K562 (cell line): Measurements from ENCODE around the gene GPR32. TPM values are rescaled to one million over a fixed set of nuclear protein-coding genes. Genes with fewer than 3 reads are reported as not detected.

ENCODE experiments used
- ATAC-seq: fragments of 200-7000 bp; cut with Tn5 transposase; 3 replicates; pipeline ENCODE4 v1.9.1; 2020; ENCODE audit warnings: moderate library complexity
- BruUV-seq: library from RNA; stranded (reverse); fragments of 400-500 nt; replicated peaks from 2 replicates; lab custom pipeline; 2021; lab: Mats Ljungman, UMichigan
- CTCF ChIA-PET: fragments of 300-600 bp; formaldehyde crosslinking; extraction: SDS; loops from one replicate; lab custom pipeline; 2021; ENCODE audit warnings: low intra/inter-chr PET ratio; lab: Yijun Ruan, JAX
- POLR2A ChIA-PET: fragments of 300-600, 350-650 bp; sonication (Branson Sonifier 250); formaldehyde crosslinking; extraction: SDS; loops from one replicate; lab custom pipeline; 2021; ENCODE audit warnings: antibody characterized with exemption, inconsistent platforms; lab: Yijun Ruan, JAX
- DNase-seq, 4 experiments: peaks; one replicate each; pipeline versions ENCODE4 v3.0.0 to v3.0.0-alpha.2; 2011 to 2018; ENCODE audit warnings: low spot score in 3 of 4, mixed read lengths in 3 of 4; ENCODE audit errors: extremely low read depth in 1 of 4
- FAIRE-seq: peaks from 2 replicates; lab custom pipeline; 2011; peaks lifted over from hg19 to GRCh38; lab: Jason Lieb, UNC
- H2AFZ ChIP-seq: 2 replicates; pipeline ENCODE4 v1.6.0; 2011; ENCODE audit warnings: low read depth, low read length, control low read depth, inconsistent platforms
- H3K27ac ChIP-seq: fragments of 200-600 bp; 3 replicates; pipeline ENCODE4 v1.8.0; 2011; ENCODE audit warnings: low read depth, mild to moderate bottlenecking, control low read depth, inconsistent platforms, low read length, moderate library complexity, mixed read lengths; ENCODE audit errors: extremely low read depth
- H3K27me3 ChIP-seq, 2 experiments: fragments of 300-600 bp in 1 of 2; 2 replicates in 1 of 2; 3 replicates in 1 of 2; pipeline versions ENCODE4 v1.6.0 to v1.8.0; 2011; ENCODE audit warnings: inconsistent platforms in 2 of 2, low read length in 2 of 2, mild to moderate bottlenecking in 1 of 2, mixed read lengths in 1 of 2, moderate library complexity in 1 of 2; ENCODE audit not compliant: control insufficient read depth in 2 of 2, insufficient read depth in 2 of 2
- H3K36me3 ChIP-seq: fragments of 300-600 bp; 3 replicates; pipeline ENCODE4 v1.8.0; 2011; ENCODE audit warnings: mild to moderate bottlenecking, low read length, inconsistent platforms; ENCODE audit not compliant: control insufficient read depth, insufficient read depth
- H3K4me1 ChIP-seq, 2 experiments: fragments of 200-600 bp in 1 of 2; replicated peaks in 1 of 2; 2 replicates in 1 of 2; 3 replicates in 1 of 2; pipeline versions ENCODE4 v1.5.1 to v1.8.0; 2011; ENCODE audit warnings: inconsistent platforms in 2 of 2, low read length in 2 of 2, mild to moderate bottlenecking in 1 of 2, mixed read lengths in 1 of 2, moderate library complexity in 1 of 2; ENCODE audit not compliant: control insufficient read depth in 2 of 2, insufficient read depth in 2 of 2
- H3K4me2 ChIP-seq: 2 replicates; pipeline ENCODE4 v1.6.1; 2011; ENCODE audit warnings: low read length, control low read depth, inconsistent platforms, mixed read lengths; ENCODE audit not compliant: insufficient read depth
- H3K4me3 ChIP-seq: fragments of 200-600 bp; sonication (generic), shearing (Covaris generic); 2 replicates; pipeline ENCODE4 v1.5.1; 2016; ENCODE audit warnings: control low read depth, inconsistent platforms
- H3K79me2 ChIP-seq: fragments of 200-600 bp; 3 replicates; pipeline ENCODE4 v1.8.0; 2011; ENCODE audit warnings: low read length, inconsistent platforms; ENCODE audit not compliant: control insufficient read depth, insufficient read depth
- H3K9ac ChIP-seq, 2 experiments: 2 replicates each; pipeline versions ENCODE4 v1.6.0 to v1.6.1; 2011; ENCODE audit warnings: low read depth in 2 of 2, low read length in 2 of 2, control low read depth in 1 of 2, inconsistent platforms in 1 of 2, mild to moderate bottlenecking in 1 of 2, mixed read lengths in 1 of 2; ENCODE audit not compliant: insufficient read depth in 1 of 2
- H3K9me1 ChIP-seq: one replicate; pipeline ENCODE4 v1.6.0; 2011; ENCODE audit warnings: inconsistent platforms, mild to moderate bottlenecking, low read length, moderate library complexity; ENCODE audit not compliant: control insufficient read depth, insufficient read depth
- H3K9me3 ChIP-seq: replicated peaks from 2 replicates; pipeline ENCODE4 v1.5.1; 2011; ENCODE audit warnings: low read depth, low read length, inconsistent platforms; ENCODE audit not compliant: control insufficient read depth, insufficient read depth
- H4K20me1 ChIP-seq: replicated peaks from 2 replicates; pipeline ENCODE4 v1.6.1; 2011; ENCODE audit warnings: low read length, inconsistent platforms, mixed read lengths; ENCODE audit not compliant: control insufficient read depth, insufficient read depth
- BHLHE40 ChIP-seq: IDR thresholded peaks from 2 replicates; pipeline ENCODE4 v1.6.1; 2011; ENCODE audit warnings: low read length, improper control_type of control experiment
- CBFA2T3 ChIP-seq: fragments of 450-650 bp; IDR thresholded peaks from 2 replicates; pipeline ENCODE4 v1.6.1; 2017
- FIP1L1 ChIP-seq: fragments of 200-400 bp; formaldehyde crosslinking; IDR thresholded peaks from 2 replicates; pipeline ENCODE4 v1.6.1; 2018; ENCODE audit warnings: mild to moderate bottlenecking, low read depth, low read length; ENCODE audit not compliant: poor library complexity, severe bottlenecking
- KAT8 ChIP-seq: fragments of 450-650 bp; IDR thresholded peaks from 2 replicates; pipeline ENCODE4 v1.6.1; 2016; ENCODE audit warnings: low read depth, mild to moderate bottlenecking
- POU5F1 ChIP-seq: fragments of 150-350 bp; IDR thresholded peaks from 2 replicates; pipeline ENCODE4 v1.6.1; 2014; ENCODE audit warnings: borderline replicate concordance, low read length, low read depth, mild to moderate bottlenecking; ENCODE audit not compliant: partially characterized antibody
- RERE ChIP-seq: sonication (generic); formaldehyde crosslinking; IDR thresholded peaks from 2 replicates; pipeline ENCODE4 v1.8.0; 2023; ENCODE audit warnings: missing genetic modification reagents, mild to moderate bottlenecking, borderline replicate concordance
- ZNF24 ChIP-seq: fragments of 450-650 bp; IDR thresholded peaks from 2 replicates; pipeline ENCODE4 v1.6.1; 2016
- WGBS: fragments of 100-300 bp; shearing (Covaris generic); methylation state at CpG from one replicate; pipeline ENCODE4 v1.1.6; 2016; ENCODE audit warnings: low coverage, mixed read lengths; ENCODE audit not compliant: insufficient coverage; ENCODE audit errors: missing lambda C conversion rate; 5-methylcytosine and 5-hydroxymethylcytosine counted together
- in situ Hi-C: fragments of 300-500 bp; cut with MboI; formaldehyde crosslinking; loops from 4 replicates; pipeline ENCODE4 v1.15.0; 2018; ENCODE audit warnings: inconsistent platforms, mixed read lengths
- intact Hi-C: fragments of 100-400 bp; cut with micrococcal nuclease; formaldehyde crosslinking; loops from 2 replicates; pipeline ENCODE4 v1.14.2; 2022
- polyA plus RNA-seq, 8 experiments: library from polyadenylated mRNA; depleted of rRNA in 4 of 8; stranded (reverse) in 5 of 8; unstranded in 3 of 8; fragments of >200 nt; fragmentation: Nextera tagmentation in 2 of 8; fragmentation: Illumina TruSeq in 1 of 8; extraction: Ambion mirVana in 2 of 8; extraction: Trizol in 1 of 8; gene quantifications; 2 replicates each; pipeline versions ENCODE4 v1.2.1 to v1.2.3, GENCODE V29; 2011 to 2014; ENCODE audit warnings: inconsistent platforms in 1 of 8, missing spikeins in 1 of 8
- total RNA-seq, 7 experiments: library from RNA; depleted of rRNA in 6 of 7; stranded (reverse); fragments of >200 nt in 6 of 7; fragmentation: Illumina TruSeq in 2 of 7; extraction: Trizol in 2 of 7; gene quantifications; 2 replicates each; pipeline versions ENCODE4 v1.2.1 to v1.2.3, GENCODE V29; 2011 to 2021; ENCODE audit warnings: low replicate concordance in 1 of 7

The GPR32 gene
- total and polyA plus RNA-seq, 9 of the 15 experiments (the other 6 are each of a cell fraction or from before 2014, with no cell fraction given), result not detected

DNA sequence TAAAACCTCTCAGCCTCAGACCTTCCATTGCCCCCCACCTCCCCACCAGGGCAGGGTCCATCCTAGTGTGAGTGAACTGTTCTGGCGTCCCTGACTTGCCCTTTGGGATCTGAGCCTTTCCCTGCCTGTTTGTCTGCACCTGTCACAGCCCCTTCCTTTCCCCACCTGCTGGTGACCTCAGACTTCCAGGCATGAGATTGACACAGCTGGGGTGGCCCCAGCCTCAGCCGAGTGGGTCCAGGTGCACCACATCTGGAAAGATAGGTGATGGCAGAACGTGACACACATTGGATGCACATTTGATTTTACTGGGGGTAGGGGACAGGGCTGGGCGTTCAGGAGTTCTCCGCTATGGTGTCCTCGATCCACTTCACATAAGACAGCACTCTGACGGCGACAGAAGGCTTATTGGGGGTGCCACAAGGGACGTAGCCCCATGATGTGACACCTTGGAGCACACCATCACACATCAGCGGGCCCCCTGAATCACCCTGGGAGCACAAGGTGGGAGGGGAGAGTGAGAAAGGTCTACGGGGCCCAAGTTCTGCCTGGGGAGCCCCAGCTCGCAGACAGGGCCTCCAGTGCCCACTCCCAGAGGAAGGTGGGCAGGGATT lies 48.7 kb downstream of the GPR32 start:
- Histone ChIP-seq H3K9me1 (peaks cover 2% of the 10 kb centered on the region), H3K27ac (no peak overlapping the region), H3K9me3 (peaks cover 8% of the 10 kb centered on the region), H3K4me2 (peak overlapping the region; percentile 93), H4K20me1 (no peaks in the 10 kb centered on the region), H3K36me3 (no peaks in the 10 kb centered on the region), H3K4me1 (peaks cover 52 to 72% of the 10 kb centered on the region in 2 experiments), H2AFZ (no peak overlapping the region), H3K4me3 (no peak overlapping the region), H3K9ac (peak overlapping the region in 1 of 2 experiments; percentile 28; a peak in 1 of 4 replicates), H3K27me3 (no peaks in the 10 kb centered on the region; a peak in 1 of 5 replicates), H3K79me2 (0 out of 3 replicates have a peak, but pooled peaks cover 6% of the 10 kb centered on the region)
- intact Hi-C loops, result no loop called here
- in situ Hi-C loops, result no loop called here
- BruUV-seq, result no TSS peak
- no peak for TF ChIP-seq ZNF24
- no peak for TF ChIP-seq POU5F1
- TF ChIP-seq CBFA2T3, result peak; percentile 27; the same call in 1 of the 2 replicates
- peak; percentile 12; the same call in 1 of the 2 replicates for TF ChIP-seq BHLHE40
- TF ChIP-seq KAT8, result no peak
- TF ChIP-seq RERE, result peak; percentile 55; the same call in 1 of the 2 replicates
- TF ChIP-seq FIP1L1, result no peak
- no peak for FAIRE-seq
- ATAC-seq, result no peak
- ChIA-PET POLR2A (interaction anchor here (1.1 to 8.6 kb wide), 3 partner anchors 8 to 16 kb away, joined by 3 to 70 read pairs (median 3); no protein-coding TSS in a partner anchor), CTCF (no interaction called here)
- DNase-seq, result no peak
- WGBS, result 62% methylated on average over 11 of the region's 12 CpGs
